GM18499 (cell line): ENCODE measurements around the gene TYK2.
"Not testable (repeated sequence)": the region's sequence is repeated elsewhere in the genome, so short reads cannot be mapped to it uniquely, and the experiment has no call there.

ENCODE experiments used
- ATAC-seq: cut with Tn5 transposase; IDR thresholded peaks from one replicate; pipeline ENCODE4 v1.9.1; 2021; ENCODE audit warnings: moderate number of reproducible peaks; ENCODE audit not compliant: insufficient read depth, unreplicated experiment

TYK2 gene

DNA sequence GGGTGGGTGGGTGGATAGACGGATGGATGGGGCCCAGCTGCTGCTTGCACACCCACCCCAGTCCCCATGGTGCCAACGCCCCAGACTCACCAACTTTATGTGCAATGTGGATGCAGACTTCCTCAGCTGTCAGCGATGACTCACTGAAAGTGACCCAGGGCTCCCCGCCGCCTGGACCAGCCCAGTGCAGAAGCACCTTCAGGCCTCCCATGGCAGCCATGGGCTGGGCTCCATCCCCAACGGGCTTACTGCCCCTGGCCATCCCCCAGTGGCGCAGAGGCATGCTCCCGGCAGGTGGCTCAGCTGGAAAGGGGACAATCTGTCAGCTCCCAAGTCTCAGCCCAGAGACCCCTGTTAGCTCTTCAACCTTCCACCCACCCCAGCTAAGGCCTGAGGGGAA, 2.2 kb downstream of the TYK2 start:
- ATAC-seq, result no peak

DNA sequence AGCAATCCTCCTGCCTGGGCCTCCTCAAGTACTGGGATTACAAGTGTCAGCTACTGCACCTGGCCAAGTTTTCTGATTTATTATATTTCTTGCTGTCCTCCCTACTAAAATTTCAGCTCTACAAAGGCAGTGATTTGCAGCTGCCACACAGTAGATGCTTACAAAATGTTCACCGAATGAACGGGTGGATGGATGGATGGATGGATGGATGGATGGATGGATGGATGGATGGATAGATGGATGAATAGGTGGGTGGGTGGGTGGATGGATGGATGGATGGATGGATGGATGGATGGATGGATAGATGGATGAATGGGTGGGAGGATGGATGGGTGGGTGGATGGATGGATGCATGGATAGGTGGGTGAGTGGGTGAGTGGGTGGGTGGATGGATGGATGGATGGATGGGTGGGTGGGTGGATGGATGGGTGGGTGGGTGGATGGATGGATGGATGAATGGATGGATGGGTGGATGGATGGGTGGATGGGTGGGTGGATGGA, 3.2 kb downstream of the TYK2 start:
- ATAC-seq, result not testable (repeated sequence)

- no peak for ATAC-seq
These were observed 5.4 kb downstream of the TYK2 start for GRCh38 chr19:10374931-10375330.

DNA sequence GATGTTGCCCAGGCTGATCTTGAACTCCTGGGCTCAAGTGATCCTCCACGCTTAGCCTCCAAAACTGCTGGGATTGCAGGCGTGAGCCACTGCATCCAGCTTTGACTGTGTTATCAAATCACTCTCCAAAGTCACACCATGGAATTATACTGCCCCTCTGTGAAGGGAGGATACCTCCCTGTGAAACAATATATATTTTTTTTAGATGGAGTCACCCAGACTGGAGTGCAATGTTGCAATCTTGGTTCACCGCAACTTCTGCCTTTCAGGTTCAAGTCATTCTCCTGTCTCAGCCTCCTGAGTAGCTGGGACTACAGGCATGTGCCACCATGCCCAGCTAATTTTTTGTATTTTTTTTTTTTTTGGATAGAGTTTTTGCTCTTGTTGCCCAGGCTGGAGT, 7.7 kb downstream of the TYK2 start:
- no peak for ATAC-seq

GRCh38 chr19:10368101-10368803, 12.1 kb downstream of the TYK2 start:
- ATAC-seq, result no peak

DNA sequence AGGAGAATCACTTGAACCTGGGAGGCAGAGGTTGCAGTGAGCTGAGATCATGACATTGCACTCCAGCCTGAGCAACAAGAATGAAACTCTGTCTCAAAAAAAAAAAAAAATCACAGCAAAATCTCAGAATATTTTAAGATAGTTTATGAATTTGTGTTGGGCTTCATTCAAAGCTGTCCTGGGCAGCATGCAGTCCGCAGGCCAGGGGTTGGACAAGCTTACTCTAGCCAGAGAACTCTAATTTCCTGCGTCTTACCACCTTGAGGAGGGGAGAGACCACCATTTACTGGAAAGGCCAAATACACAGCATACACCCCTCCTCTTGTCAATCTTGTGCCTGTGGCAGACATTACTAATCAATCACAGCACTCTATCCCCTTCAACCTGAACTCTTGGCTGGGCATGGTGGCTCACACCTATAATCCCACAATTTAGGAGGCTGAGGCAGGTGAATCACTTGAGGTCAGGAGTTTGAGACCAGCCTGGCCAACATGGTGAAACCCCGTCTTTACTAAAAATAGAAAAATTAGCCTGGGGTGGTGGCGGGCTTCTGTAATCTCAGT, 13.3 kb downstream of the TYK2 start:
- not testable (repeated sequence) for ATAC-seq

DNA sequence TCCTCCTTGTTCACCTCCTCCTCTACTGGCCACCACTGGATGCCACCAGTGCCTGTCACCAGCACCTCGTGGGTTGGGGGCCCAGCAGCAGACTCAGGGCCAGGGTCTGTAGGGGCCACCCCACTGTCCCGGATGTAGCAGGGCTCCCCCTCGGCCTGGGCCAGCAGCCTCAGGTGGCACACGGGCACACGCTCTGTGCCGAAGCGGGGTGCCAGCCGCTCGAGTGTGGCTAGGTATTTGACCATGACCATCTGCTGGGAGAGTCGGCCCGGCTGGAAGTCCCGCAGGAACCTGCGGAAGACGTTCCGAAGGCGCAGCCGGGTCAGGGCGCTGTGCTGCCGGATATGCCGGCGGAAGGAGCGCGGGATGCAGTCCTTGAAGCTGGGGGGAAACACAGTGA, 14.9 kb downstream of the TYK2 start:
- ATAC-seq, result no peak

DNA sequence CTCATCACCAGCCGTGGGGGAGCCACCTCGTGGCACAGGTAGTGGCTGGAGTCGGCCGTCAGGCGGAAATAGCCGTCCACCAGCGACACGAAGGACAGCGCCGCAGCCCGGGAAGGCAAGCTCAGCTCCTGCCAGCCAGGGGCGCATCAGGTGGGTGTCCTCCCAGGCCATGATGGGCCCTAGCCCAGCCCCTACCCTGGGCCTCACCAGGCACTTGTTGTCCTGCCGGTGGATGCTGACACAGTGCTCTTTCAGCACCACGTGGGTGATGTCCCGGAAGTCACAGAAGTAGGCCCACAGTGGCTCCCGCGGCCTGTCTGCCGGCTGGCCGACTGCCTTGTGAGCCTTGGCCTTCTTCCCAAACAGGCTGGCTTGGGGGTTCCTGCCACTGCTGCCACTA, 15.7 kb downstream of the TYK2 start:
- ATAC-seq, result no peak

GRCh38 chr19:10363789-10364281, 16.5 kb downstream of the TYK2 start:
- ATAC-seq, result no peak

- no peak for ATAC-seq
These were observed 18.1 kb downstream of the TYK2 start for GRCh38 chr19:10362259-10362658.

DNA sequence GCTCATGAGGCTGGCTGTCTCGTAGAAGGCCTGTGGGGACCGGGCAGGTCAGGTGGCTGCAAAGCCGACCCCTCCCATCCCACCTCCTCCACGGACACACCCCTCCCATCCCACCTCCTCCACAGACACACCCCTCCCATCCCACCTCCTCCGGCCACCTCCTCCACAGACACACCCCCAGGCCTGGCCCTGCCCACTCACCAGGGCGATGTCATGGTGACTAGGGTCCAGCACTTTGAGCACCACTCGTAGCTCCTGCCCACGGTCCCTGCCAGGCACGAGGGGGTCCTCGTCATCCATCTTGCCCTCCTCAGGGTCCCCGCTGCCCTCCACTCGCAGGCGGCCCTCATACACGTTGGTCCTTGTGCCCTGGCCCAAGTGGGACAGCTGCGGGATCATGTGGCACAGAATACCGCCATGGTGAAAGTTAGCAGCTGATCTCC, 18.8 kb downstream of the TYK2 start:
- no peak for ATAC-seq

- ATAC-seq, result no peak
These were observed 23.9 kb downstream of the TYK2 start for GRCh38 chr19:10356431-10356830.

GRCh38 chr19:10353793-10354391, 26.5 kb downstream of the TYK2 start:
- ATAC-seq, result no peak

DNA sequence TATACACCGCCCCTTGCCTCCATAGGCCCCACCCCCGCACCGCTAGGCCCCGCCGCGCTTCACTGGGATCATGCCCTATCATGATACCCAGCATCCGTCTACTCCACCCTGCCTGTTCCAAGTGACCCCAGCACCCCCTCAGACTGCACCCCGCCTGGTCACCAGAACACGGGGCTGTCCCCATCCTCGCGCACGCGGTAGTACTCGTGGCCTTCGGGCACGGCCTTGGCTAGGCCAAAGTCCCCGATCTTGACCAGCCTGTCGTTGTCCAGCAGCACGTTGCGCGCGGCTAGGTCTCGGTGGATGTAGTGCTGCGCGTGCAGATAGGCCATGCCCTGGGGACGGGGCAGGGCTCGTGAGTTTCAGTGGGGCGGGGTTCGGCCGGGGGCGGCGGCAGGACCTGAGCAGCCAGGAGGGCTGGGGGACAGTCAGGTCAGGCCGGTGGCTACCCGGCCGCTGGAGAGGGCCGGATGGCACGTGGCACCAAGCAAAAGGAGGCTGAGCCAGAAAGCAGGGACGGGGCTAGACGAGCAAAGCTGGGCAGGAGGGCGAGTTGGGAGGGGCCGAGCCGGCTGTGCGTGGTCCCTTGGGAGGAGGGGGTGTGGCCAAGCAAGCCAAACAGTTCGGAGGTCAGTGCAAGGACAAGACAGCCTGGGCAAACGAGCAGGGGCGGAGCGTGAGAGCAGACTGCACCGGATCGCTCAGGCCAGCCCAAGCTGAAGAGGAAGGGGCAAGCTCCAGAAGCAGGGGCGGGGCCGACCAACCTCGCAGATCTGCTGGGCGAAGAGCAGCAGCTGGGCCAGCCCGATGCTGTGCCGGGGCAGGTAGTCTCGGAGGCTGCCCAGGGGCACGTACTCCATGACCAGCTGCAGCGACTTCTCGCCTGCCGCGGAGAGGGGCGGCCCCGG, 27.4 kb downstream of the TYK2 start:
- ATAC-seq, result no peak

GRCh38 chr19:10346509-10346908, 33.9 kb downstream of the TYK2 start:
- ATAC-seq, result no peak

DNA sequence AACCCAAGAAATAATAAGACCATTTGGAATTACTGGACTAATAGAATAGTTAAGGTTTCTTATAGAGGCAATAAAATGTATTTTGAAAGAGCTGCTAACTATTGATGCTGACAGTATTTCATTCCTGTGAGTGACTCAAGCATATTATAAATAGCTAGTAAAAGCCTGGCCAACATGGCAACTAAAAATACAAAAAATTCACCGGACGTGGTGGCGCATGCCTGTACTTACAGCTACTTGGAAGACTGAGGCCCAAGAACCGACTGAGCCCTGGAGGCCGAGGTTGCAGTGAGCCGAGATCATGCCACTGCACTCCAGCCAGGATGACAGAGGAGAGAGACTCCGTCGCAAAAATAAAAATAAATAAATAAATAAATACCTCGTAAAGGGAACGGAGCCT, 35.6 kb downstream of the TYK2 start:
- no peak for ATAC-seq

- no peak for ATAC-seq
These were observed 36.9 kb downstream of the TYK2 start for GRCh38 chr19:10343495-10343894.

DNA sequence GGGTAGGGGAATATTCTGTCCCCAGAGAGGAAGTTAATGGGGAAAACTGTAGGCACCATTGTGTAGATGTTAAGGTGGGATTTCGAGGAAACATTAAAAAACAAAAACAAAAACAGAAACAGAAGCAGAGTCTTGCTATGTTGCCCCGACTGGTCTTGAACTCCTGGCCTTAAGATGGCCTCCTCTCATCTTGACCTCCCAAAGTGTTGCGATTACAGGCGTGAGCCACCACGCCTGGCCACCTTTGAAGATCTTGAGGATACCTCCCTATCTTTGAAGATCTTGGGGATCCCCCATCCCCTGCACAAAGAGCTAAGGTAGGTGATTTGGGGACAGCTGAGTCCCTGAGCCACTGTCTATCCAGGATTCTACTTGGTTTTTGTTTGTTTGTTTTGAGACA, 40.4 kb downstream of the TYK2 start:
- ATAC-seq, result no peak

GRCh38 chr19:10339380-10339960, 40.9 kb downstream of the TYK2 start, which contains the start of gene ICAM3:
Gene ICAM3 (minus strand): TSS chr19:10339624. CDS start chr19:10339614, 10 bp downstream.
- ATAC-seq, result no peak

DNA sequence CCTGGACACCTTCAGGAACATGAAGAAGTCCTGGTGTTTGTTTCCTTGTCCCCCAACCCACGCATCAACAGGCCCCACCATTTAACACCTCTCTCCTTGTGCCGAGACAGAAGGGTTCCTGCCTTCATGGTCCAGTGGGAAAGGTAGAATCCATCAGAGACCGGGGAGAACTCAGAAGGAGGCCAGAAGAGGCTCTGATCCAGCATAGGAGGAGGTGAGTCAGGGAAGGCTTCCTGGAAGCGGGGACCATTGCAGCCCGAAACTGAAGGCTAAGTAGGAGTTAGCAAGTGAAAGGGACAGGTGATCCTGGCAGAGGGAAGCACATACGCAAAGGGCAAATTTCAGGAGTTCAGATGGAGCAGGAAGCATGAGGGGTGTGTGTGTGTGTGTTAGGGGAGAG, 41.4 kb downstream of the TYK2 start:
- no peak for ATAC-seq
